Measurements from ENCODE around the gene NPW.

DNA sequence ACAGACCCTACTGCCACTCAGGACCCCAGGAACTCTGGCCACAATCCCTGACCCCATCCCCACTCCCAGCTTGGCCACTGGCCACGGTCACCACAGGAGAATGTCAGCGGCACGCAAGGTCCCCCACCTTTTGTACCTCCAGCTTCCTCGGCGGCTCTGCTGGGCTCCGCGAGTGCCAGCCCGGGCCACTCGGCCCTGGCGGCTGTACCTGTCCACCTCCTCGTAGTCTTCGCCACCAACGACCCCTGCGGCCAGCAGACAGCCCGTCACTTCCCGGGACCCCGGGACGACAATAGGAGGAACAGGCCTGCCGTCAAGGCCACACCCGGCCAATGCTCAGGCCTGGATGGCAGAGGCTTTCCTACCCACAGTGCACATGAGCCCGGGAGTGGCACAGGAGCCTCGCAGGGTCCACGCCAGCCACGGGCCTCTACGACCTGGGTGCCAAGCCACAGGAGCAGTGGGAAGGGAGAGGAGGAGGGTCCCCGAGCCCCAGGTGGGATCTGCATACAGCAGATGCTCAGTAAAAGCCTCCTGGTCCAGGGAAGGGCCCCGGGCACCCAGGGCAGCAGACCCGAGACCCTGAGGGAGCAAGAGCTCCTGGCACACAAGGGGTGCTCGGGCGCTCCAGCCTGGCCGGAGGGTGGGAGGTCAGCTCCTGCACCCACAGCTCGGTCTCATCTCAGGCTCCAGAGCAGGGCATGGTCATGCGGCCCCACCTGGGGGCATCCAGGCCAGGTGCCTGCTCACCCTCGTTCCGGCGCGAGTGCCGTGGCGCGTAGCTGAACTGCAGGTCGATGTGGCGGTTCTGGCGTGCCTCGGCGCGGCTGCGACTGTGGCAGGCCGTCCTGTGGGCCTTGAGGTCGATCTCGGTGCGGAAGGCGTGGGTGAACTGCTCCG lies 17.9 kb upstream of the NPW start:
- no peak for TF ChIP-seq FOXK2 (IDR thresholded peaks at IDR 0.05)
- no peak for TF ChIP-seq ZNF384 (IDR thresholded peaks at IDR 0.05)
- no peak for TF ChIP-seq BHLHE40 (IDR thresholded peaks at IDR 0.05; ENCODE audit: borderline replicate concordance)
- no peak for TF ChIP-seq FOXM1 (IDR thresholded peaks at IDR 0.05; ENCODE audit: borderline replicate concordance)
- no peak for TF ChIP-seq SP1 (IDR thresholded peaks at IDR 0.05)
- TF ChIP-seq FOXA1 (IDR thresholded peaks at IDR 0.05) = no peak
- no peak for TF ChIP-seq ARNT (IDR thresholded peaks at IDR 0.05)
- no peak for TF ChIP-seq L3MBTL2 (conservative IDR thresholded peaks at IDR 0.05)
- TF ChIP-seq, protein P1, sequence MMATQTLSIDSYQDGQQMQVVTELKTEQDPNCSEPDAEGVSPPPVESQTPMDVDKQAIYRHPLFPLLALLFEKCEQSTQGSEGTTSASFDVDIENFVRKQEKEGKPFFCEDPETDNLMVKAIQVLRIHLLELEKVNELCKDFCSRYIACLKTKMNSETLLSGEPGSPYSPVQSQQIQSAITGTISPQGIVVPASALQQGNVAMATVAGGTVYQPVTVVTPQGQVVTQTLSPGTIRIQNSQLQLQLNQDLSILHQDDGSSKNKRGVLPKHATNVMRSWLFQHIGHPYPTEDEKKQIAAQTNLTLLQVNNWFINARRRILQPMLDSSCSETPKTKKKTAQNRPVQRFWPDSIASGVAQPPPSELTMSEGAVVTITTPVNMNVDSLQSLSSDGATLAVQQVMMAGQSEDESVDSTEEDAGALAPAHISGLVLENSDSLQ (IDR thresholded peaks at IDR 0.05) = no peak

Measured in HEK293T (cell line).